Testis (tissue), 3 donors: Measurements from ENCODE around the gene ACO2. TPM values are rescaled to one million over a fixed set of nuclear protein-coding genes. Genes with fewer than 3 reads are reported as not detected.
A peak's percentile ranks its signal among the peaks of the same experiment; 100 is the strongest.

Source experiments
- DNase-seq: peaks from one replicate; pipeline ENCODE4 v3.0.0-alpha.2; 2019
- H3K27ac ChIP-seq, 2 donors: fragments of 200-600 bp; sonication (generic); one replicate each; pipeline ENCODE4 v1.5.1; 2019
- H3K27me3 ChIP-seq: fragments of 200-600 bp; sonication (generic); one replicate; pipeline ENCODE4 v1.5.1; 2019
- H3K36me3 ChIP-seq: fragments of 200-600 bp; sonication (generic); one replicate; pipeline ENCODE4 v1.5.1; 2017; ENCODE audit warnings: low read depth; ENCODE audit errors: missing control alignments
- H3K4me1 ChIP-seq: fragments of 200-600 bp; sonication (generic); one replicate; pipeline ENCODE4 v1.5.1; 2019
- H3K4me3 ChIP-seq, 2 donors: fragments of 200-600 bp; sonication (generic); one replicate each; pipeline ENCODE4 v1.5.1; 2017 to 2019
- H3K9me3 ChIP-seq: fragments of 200-600 bp; sonication (generic); one replicate; pipeline ENCODE4 v1.5.1; 2017
- POLR2A ChIP-seq: fragments of 450-650 bp; IDR thresholded peaks from one replicate; pipeline ENCODE4 v1.6.1; 2017; ENCODE audit warnings: antibody characterized with exemption, mild to moderate bottlenecking, moderate library complexity
- WGBS, 2 donors: methylation state at CpG; one replicate each; pipeline ENCODE4 v1.1.5; 2018; 5-methylcytosine and 5-hydroxymethylcytosine counted together
- intact Hi-C: fragments of 100-400 bp; cut with DNase I; formaldehyde crosslinking; loops from one replicate; pipeline ENCODE4 v1.15.1; 2023; ENCODE audit warnings: low total_unique reads
- polyA plus RNA-seq: library from polyadenylated mRNA; stranded (reverse); fragments of 350-450 nt; fragmentation: Illumina TruSeq; extraction: RNeasy Lipid Tissue Mini Kit (QIAGEN cat#74804); gene quantifications from one replicate; pipeline ENCODE4 v1.2.3, GENCODE V29; 2014; ENCODE audit warnings: low read depth, low replicate concordance; ENCODE audit not compliant: insufficient read depth
- total RNA-seq, 2 donors: library from RNA; depleted of rRNA; stranded (reverse); fragments of >200 nt; gene quantifications; one replicate each; pipeline ENCODE4 v1.2.3, GENCODE V29; 2016
- TF ChIP-seq, protein P1 (sequence below), 3 experiments: fragments of 450-650 bp in 2 of 3; fragments of 200-600 bp in 1 of 3; sonication (generic) in 1 of 3; IDR thresholded peaks; one replicate each; pipeline ENCODE4 v1.5.1; 2016 to 2019; ENCODE audit warnings: antibody characterized with exemption in 3 of 3, mild to moderate bottlenecking in 2 of 3, moderate library complexity in 1 of 3

The ACO2 gene
- total and polyA plus RNA-seq, 3 donors from 2014 or later: 113 to 178 (median 133) TPM

DNA sequence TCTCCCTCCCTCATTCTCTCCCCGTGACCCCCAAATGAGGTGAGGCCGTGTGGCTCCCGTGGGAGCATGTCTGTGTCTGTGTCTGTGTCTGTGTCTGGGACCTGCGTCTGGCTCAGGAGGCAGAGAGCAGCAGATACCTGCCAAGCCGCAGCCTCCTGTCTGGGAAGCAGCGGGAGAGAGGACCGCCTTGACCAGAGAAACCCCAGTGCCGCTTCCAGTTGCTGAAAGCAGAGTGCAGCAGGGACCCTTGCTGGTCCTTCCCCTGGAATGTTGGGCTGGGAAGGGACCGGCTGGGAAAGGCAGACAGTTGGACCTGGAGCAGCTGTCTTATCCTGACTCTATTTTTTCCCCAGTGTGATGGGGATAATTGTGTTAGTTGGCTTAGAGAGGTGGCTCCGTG, 92.4 kb downstream of the ACO2 start:
- 39 to 78% methylated on average over 7 to 10 of the region's 10 CpGs for WGBS, 2 donors
- TF ChIP-seq, protein P1, sequence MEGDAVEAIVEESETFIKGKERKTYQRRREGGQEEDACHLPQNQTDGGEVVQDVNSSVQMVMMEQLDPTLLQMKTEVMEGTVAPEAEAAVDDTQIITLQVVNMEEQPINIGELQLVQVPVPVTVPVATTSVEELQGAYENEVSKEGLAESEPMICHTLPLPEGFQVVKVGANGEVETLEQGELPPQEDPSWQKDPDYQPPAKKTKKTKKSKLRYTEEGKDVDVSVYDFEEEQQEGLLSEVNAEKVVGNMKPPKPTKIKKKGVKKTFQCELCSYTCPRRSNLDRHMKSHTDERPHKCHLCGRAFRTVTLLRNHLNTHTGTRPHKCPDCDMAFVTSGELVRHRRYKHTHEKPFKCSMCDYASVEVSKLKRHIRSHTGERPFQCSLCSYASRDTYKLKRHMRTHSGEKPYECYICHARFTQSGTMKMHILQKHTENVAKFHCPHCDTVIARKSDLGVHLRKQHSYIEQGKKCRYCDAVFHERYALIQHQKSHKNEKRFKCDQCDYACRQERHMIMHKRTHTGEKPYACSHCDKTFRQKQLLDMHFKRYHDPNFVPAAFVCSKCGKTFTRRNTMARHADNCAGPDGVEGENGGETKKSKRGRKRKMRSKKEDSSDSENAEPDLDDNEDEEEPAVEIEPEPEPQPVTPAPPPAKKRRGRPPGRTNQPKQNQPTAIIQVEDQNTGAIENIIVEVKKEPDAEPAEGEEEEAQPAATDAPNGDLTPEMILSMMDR (IDR thresholded peaks at IDR 0.05): no peak
- no peak for TF ChIP-seq POLR2A
- Histone ChIP-seq H3K9me3 (no peaks in the 10 kb centered on the region), H3K27ac (peak overlapping the region; percentile 67 to 71), H3K4me1 (peaks cover 48% of the 10 kb centered on the region), H3K27me3 (no peaks in the 10 kb centered on the region), H3K4me3 (peak overlapping the region; percentile 32 to 61), H3K36me3 (no peaks in the 10 kb centered on the region)
- peak; percentile 42 for DNase-seq
- intact Hi-C loops: no loop called here

DNA sequence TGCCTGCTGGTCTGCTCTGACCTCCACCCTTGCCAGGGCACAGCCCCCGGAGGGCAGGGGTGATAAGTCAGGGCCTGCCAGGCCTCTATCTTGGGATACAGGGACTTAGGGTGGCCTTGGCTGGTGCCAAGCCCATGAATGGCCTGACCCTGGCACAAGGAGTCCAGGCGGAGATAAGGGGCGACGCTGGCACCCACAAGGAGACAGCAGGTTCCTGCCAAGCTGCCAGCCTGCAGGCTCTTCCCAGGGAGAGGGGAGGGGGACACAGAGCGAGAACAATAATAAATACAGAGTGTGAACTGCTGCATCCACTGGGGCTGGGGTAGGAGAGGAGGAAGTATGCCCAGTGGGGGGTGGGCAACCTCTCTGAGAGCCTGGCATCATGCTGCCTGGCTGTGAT, 92.9 kb downstream of the ACO2 start:
- intact Hi-C loops: no loop called here
- Histone ChIP-seq H3K27ac (peak overlapping the region; percentile 67 to 71), H3K4me3 (peak overlapping the region in 1 of 2 donors; percentile 61), H3K4me1 (peaks cover 46% of the 10 kb centered on the region), H3K27me3 (no peaks in the 10 kb centered on the region), H3K9me3 (no peaks in the 10 kb centered on the region), H3K36me3 (no peaks in the 10 kb centered on the region)
- 50 to 69% methylated on average over 5 of the region's 5 CpGs for WGBS, 2 donors
- TF ChIP-seq, protein P1 (IDR thresholded peaks at IDR 0.05): no peak
- TF ChIP-seq POLR2A: no peak
- peak; percentile 76 for DNase-seq

DNA sequence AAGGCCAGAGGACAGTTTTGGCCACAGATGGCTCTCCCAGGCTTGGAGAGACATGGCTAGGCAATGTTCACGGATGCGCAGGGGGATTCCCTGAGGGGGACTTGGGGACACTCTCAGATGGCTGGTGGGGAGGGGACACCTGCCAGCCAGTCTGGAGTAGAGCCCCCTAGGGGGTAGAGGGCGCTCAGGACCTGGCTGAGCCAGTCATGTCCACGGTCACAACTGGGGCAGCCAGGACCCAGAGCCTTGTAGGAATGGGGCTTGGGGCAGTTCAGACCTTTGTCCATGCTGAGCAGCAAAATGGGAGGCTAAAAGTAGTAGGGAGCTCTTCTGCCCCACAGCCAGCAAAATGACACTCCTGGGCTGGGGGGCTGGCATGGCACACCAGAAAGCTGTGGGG, 93.5 kb downstream of the ACO2 start:
- Histone ChIP-seq H3K4me1 (peaks cover 43% of the 10 kb centered on the region), H3K27me3 (no peaks in the 10 kb centered on the region), H3K4me3 (peak overlapping the region in 1 of 2 donors; percentile 61), H3K36me3 (no peaks in the 10 kb centered on the region), H3K9me3 (no peaks in the 10 kb centered on the region), H3K27ac (peak overlapping the region; percentile 37 to 67)
- TF ChIP-seq, protein P1 (IDR thresholded peaks at IDR 0.05): no peak
- TF ChIP-seq POLR2A: no peak
- DNase-seq: no peak
- intact Hi-C loops: no loop called here
- 62 to 72% methylated on average over 3 to 4 of the region's 4 CpGs for WGBS, 2 donors

DNA sequence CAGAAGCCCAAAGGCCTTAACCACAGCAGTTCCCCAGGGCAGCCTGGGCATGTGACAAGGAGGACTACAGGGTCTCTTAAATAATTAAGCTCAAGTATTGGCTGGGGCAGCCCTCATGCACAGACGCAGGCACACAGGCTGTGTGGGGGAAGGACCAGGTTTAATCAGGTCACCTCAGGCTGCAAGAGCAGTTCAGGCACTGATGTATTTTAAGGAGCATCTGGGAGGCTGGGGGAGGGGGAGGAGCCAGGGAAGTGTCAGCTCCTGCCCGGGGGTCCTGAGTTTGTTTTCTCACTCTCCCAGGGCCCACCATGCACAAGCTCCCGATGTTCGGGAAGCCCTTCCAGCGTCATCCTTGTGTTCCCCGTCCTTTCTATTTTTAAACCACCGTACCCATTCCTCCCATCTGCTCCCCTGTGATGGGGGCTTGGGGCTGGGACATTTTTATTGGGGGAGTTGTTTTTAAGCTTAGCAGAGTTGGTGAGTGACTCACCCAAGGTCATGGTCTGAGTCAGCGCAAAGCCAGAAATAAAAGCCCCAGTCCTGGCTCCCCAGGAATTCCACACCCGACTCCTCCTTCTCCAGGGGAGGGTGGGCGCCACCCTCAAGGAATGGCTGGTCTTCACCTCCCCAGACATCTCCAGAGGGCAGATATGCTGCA, 94.3 kb downstream of the ACO2 start:
- intact Hi-C loops: no loop called here
- no peak for TF ChIP-seq POLR2A
- TF ChIP-seq, protein P1 (IDR thresholded peaks at IDR 0.05): no peak
- Histone ChIP-seq H3K27me3 (no peaks in the 10 kb centered on the region), H3K36me3 (no peaks in the 10 kb centered on the region), H3K4me1 (peaks cover 41% of the 10 kb centered on the region), H3K27ac (peak overlapping the region; percentile 9 to 37), H3K4me3 (no peak overlapping the region), H3K9me3 (no peaks in the 10 kb centered on the region)
- WGBS, 2 donors: 26 to 39% methylated on average over 8 to 10 of the region's 10 CpGs
- DNase-seq: peak; percentile 41

DNA sequence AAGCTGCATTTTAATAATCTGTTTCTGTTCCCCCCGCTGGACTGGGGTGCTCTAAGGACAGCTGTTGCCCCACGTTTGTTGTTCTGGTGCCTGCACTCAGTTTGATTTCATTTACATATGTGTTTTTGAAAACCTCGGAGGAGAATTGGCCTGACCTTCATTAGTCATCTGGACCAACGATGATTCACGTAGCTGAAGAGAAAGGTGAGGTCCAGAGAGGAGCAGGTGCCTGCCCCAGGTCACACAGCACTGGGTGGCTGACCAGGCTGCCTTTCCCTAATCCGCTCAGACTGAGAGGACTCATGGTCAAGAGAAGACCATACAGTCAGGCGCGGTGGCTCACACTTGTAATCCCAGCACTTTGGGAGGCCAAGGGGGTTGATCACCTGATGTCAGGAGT, 95.6 kb downstream of the ACO2 start:
- DNase-seq: no peak
- Histone ChIP-seq H3K4me1 (peaks cover 46% of the 10 kb centered on the region), H3K9me3 (no peaks in the 10 kb centered on the region), H3K27ac (peak overlapping the region in 1 of 2 donors; percentile 8), H3K27me3 (no peaks in the 10 kb centered on the region), H3K36me3 (no peaks in the 10 kb centered on the region), H3K4me3 (no peak overlapping the region)
- WGBS, 2 donors: 89 to 93% methylated on average over 8 of the region's 8 CpGs
- intact Hi-C loops: no loop called here
- TF ChIP-seq, protein P1 (IDR thresholded peaks at IDR 0.05): no peak
- no peak for TF ChIP-seq POLR2A
